ENCODE data around the gene NKAIN4. TPM values are rescaled to one million over a fixed set of nuclear protein-coding genes. Genes with fewer than 3 reads are reported as not detected.

NKAIN4 gene
- total RNA-seq, 1 donor from 2014 or later: not detected

GRCh38 chr20:63217706-63218105, 36.6 kb downstream of the NKAIN4 start:
- no peak for ATAC-seq

- ATAC-seq: no peak
These were observed 37.3 kb downstream of the NKAIN4 start for GRCh38 chr20:63216849-63217471.

GRCh38 chr20:63216041-63216848, 38.0 kb downstream of the NKAIN4 start, which contains the start of gene YTHDF1:
TSS of gene YTHDF1 (minus strand) at chr20:63216131. CDS start at chr20:63215892, 239 bp downstream.
- ATAC-seq: peak; percentile 96

- peak; percentile 4 for ATAC-seq
These were observed 38.9 kb downstream of the NKAIN4 start for GRCh38 chr20:63215101-63216040.

GRCh38 chr20:63214514-63214913, 39.7 kb downstream of the NKAIN4 start:
- ATAC-seq: no peak

- ATAC-seq: peak; percentile 32
These were observed 41.5 kb downstream of the NKAIN4 start for GRCh38 chr20:63212792-63213191.

GRCh38 chr20:63212393-63212730, 41.9 kb downstream of the NKAIN4 start:
- no peak for ATAC-seq

- no peak for ATAC-seq
These were observed 44.2 kb downstream of the NKAIN4 start for GRCh38 chr20:63210011-63210605.

- ATAC-seq: no peak
These were observed 45.8 kb downstream of the NKAIN4 start for GRCh38 chr20:63208346-63208909.

GRCh38 chr20:63206878-63207277, 47.4 kb downstream of the NKAIN4 start:
- peak; percentile 88 for ATAC-seq

- no peak for ATAC-seq
These were observed 48.4 kb downstream of the NKAIN4 start for GRCh38 chr20:63205896-63206295.

- ATAC-seq: no peak
These were observed 49.9 kb downstream of the NKAIN4 start for GRCh38 chr20:63204362-63204761.

GRCh38 chr20:63202811-63203526, 51.3 kb downstream of the NKAIN4 start:
- no peak for ATAC-seq

- no peak for ATAC-seq
These were observed 52.2 kb downstream of the NKAIN4 start for GRCh38 chr20:63202021-63202420.

- no peak for ATAC-seq
These were observed 55.7 kb downstream of the NKAIN4 start for GRCh38 chr20:63198606-63199005.

- peak; percentile 37 for ATAC-seq
These were observed 57.3 kb downstream of the NKAIN4 start for GRCh38 chr20:63196768-63197470.

- ATAC-seq: no peak
These were observed 59.5 kb downstream of the NKAIN4 start for GRCh38 chr20:63194797-63195173.

- no peak for ATAC-seq
These were observed 60.1 kb downstream of the NKAIN4 start for GRCh38 chr20:63194007-63194796.

GRCh38 chr20:63192721-63193120, 61.5 kb downstream of the NKAIN4 start:
- ATAC-seq: no peak

- ATAC-seq: peak; percentile 90
These were observed 62.9 kb downstream of the NKAIN4 start for GRCh38 chr20:63191400-63191799.
